HG03439 (cell line): Measurements from ENCODE around the gene GSX1.

ENCODE experiments used
- ATAC-seq: cut with Tn5 transposase; IDR thresholded peaks from one replicate; pipeline ENCODE4 v1.9.1; 2021; ENCODE audit warnings: mild to moderate bottlenecking, moderate library complexity; ENCODE audit not compliant: unreplicated experiment

GSX1 gene

GRCh38 chr13:27826379-27827353 lies 34.4 kb downstream of the GSX1 start:
- peak; percentile 70 for ATAC-seq

- ATAC-seq, result no peak
Measured at GRCh38 chr13:27827646-27828045, 35.4 kb downstream of the GSX1 start.

- no peak for ATAC-seq
Measured at GRCh38 chr13:27830010-27830409, 37.7 kb downstream of the GSX1 start.

GRCh38 chr13:27833206-27833605 lies 40.9 kb downstream of the GSX1 start:
- ATAC-seq, result no peak

GRCh38 chr13:27834095-27834494 lies 41.8 kb downstream of the GSX1 start:
- no peak for ATAC-seq

- ATAC-seq, result no peak
Measured at GRCh38 chr13:27835799-27836198, 43.5 kb downstream of the GSX1 start.

- ATAC-seq, result no peak
Measured at GRCh38 chr13:27839809-27840467, 47.7 kb downstream of the GSX1 start.

- ATAC-seq, result no peak
Measured at GRCh38 chr13:27842571-27842970, 50.3 kb downstream of the GSX1 start.
